ENCODE measurements around the gene ZRANB3. TPM values are rescaled to one million over a fixed set of nuclear protein-coding genes. Genes with fewer than 3 reads are reported as not detected.

Gene ZRANB3
- total RNA-seq, 1 experiment from 2014 or later, result 12.0 TPM

DNA sequence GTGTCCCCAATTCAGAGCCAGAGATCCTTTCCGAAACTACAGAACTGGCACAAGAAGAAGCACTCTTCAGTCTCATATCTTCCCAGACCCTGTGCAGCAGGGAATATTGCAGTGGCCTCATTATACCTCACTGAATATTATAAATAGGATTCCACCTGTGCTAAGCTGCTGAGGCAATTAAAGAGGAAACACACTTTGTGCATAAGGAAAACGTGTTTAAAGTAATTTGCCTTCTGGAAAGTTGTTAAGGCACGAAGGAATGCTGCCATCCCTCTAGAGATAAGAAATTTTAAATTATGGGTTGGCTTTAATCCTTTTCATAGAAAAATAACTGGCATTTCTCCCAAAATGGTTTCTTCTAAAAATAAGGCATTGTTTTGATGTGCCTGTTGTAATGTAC is 245.6 kb downstream of the ZRANB3 start:
- H3K9ac ChIP-seq (ENCODE audit: low read length), result no peak overlapping the region
- no peaks in the 10 kb centered on the region for H3K9me2 ChIP-seq (ENCODE audit: insufficient read depth)
- H3K9me3 ChIP-seq (ENCODE audit: control insufficient read depth in 1 of 2, insufficient read depth in 1 of 2, low read depth in 1 of 2, low read length in 2 of 2), result no peaks in the 10 kb centered on the region
- H3K27me3 ChIP-seq (ENCODE audit: insufficient read depth, low read length), result no peaks in the 10 kb centered on the region
- H3K36me3 ChIP-seq (ENCODE audit: control insufficient read depth in 1 of 2, insufficient read depth in 2 of 2, low read length in 2 of 2), result no peaks in the 10 kb centered on the region
- BruUV-seq (replicated peaks), result no TSS peak
- intact Hi-C loops (cut with micrococcal nuclease), result no loop called here
- ChIA-PET CTCF (no interaction called here), POLR2A (no interaction called here), RAD21 (ENCODE audit: low non-redundant PET in 1 of 2, low total read pairs in 2 of 2, uncharacterized antibody in 2 of 2, unreplicated experiment in 2 of 2) (no interaction called here)
- TF ChIP-seq EZH2 (IDR thresholded peaks at IDR 0.05) (no peak), YY1 (IDR thresholded peaks at IDR 0.05; ENCODE audit: extremely low read depth, insufficient replicate concordance, low read depth, low read length) (no peak), CEBPB (IDR thresholded peaks at IDR 0.05; ENCODE audit: low read depth) (no peak), EZH2phosphoT487 (IDR thresholded peaks at IDR 0.05; ENCODE audit: borderline replicate concordance) (no peak), POLR2AphosphoS5 (IDR thresholded peaks at IDR 0.05; ENCODE audit: low read depth, low read length) (no peak), SRF (IDR thresholded peaks at IDR 0.05; ENCODE audit: low read depth) (no peak), POLR2A (IDR thresholded peaks at IDR 0.05; ENCODE audit: borderline replicate concordance, extremely low read depth, insufficient read depth, insufficient read length) (no peak), ELF1 (IDR thresholded peaks at IDR 0.05; ENCODE audit: borderline replicate concordance, low read depth) (no peak), SIN3A (IDR thresholded peaks at IDR 0.05; ENCODE audit: low read depth) (no peak), ZFX (IDR thresholded peaks at IDR 0.05) (no peak), CBX3 (IDR thresholded peaks at IDR 0.05; ENCODE audit: low read depth) (no peak), FOSL1 (IDR thresholded peaks at IDR 0.05; ENCODE audit: low read depth) (no peak)
- TF ChIP-seq, protein P1, sequence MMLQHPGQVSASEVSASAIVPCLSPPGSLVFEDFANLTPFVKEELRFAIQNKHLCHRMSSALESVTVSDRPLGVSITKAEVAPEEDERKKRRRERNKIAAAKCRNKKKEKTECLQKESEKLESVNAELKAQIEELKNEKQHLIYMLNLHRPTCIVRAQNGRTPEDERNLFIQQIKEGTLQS (IDR thresholded peaks at IDR 0.05), result no peak
- TF ChIP-seq, protein P2, sequence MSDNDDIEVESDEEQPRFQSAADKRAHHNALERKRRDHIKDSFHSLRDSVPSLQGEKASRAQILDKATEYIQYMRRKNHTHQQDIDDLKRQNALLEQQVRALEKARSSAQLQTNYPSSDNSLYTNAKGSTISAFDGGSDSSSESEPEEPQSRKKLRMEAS (IDR thresholded peaks at IDR 0.05), result no peak
- H3K4me3 ChIP-seq (replicated peaks in 1 of 2; ENCODE audit: low read depth in 1 of 2, low read length in 2 of 2), result no peak overlapping the region
- H2AFZ ChIP-seq (ENCODE audit: low read depth, low read length, poor library complexity, severe bottlenecking), result no peak overlapping the region
- H4K20me1 ChIP-seq (ENCODE audit: insufficient read depth), result no peaks in the 10 kb centered on the region
- H3K27ac ChIP-seq (ENCODE audit: low read depth, low read length), result no peak overlapping the region
- H3K4me1 ChIP-seq (ENCODE audit: control insufficient read depth in 1 of 2, insufficient read depth in 2 of 2, low read length in 2 of 2), result no peaks in the 10 kb centered on the region
- H3K79me2 ChIP-seq (ENCODE audit: insufficient read depth, low read length), result no peaks in the 10 kb centered on the region
- no peak overlapping the region for H3K4me2 ChIP-seq (ENCODE audit: low read length)
- ATAC-seq, result no peak
- DNase-seq (ENCODE audit: low read depth, low spot score), result no peak

DNA sequence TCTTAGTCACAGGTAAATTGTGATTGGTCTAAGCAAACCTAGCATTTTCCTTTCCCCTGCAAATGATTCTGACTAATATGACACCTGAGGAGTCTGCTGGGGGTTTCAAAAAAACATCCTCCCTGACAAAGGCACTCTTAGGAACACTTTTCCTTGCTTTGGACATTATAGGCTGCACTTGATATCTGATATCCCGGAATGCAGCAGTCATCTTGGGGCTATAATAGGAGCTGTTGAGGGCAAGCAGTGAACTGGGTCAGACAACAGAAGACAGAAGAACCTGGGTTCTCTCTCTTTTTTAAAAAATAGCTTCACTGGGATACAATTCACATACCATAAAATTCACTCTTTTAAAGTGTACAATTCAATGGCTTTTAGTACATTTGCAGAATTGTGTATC is 249.6 kb downstream of the ZRANB3 start:
- Histone ChIP-seq H3K4me2 (ENCODE audit: low read length) (no peak overlapping the region), H4K20me1 (ENCODE audit: insufficient read depth) (no peaks in the 10 kb centered on the region), H3K9me3 (ENCODE audit: control insufficient read depth in 1 of 2, insufficient read depth in 1 of 2, low read depth in 1 of 2, low read length in 2 of 2) (no peaks in the 10 kb centered on the region), H3K36me3 (ENCODE audit: control insufficient read depth in 1 of 2, insufficient read depth in 2 of 2, low read length in 2 of 2) (no peaks in the 10 kb centered on the region), H3K79me2 (ENCODE audit: insufficient read depth, low read length) (no peaks in the 10 kb centered on the region), H3K9me2 (ENCODE audit: insufficient read depth) (no peaks in the 10 kb centered on the region), H3K27me3 (ENCODE audit: insufficient read depth, low read length) (no peaks in the 10 kb centered on the region), H3K9ac (ENCODE audit: low read length) (no peak overlapping the region), H3K4me1 (ENCODE audit: control insufficient read depth in 1 of 2, insufficient read depth in 2 of 2, low read length in 2 of 2) (no peaks in the 10 kb centered on the region), H2AFZ (ENCODE audit: low read depth, low read length, poor library complexity, severe bottlenecking) (no peak overlapping the region), H3K27ac (ENCODE audit: low read depth, low read length) (no peak overlapping the region), H3K4me3 (replicated peaks in 1 of 2; ENCODE audit: low read depth in 1 of 2, low read length in 2 of 2) (no peak overlapping the region)
- BruUV-seq (replicated peaks), result no TSS peak
- no peak for DNase-seq (ENCODE audit: low read depth, low spot score)
- CTCF ChIA-PET, result no interaction called here
- intact Hi-C loops (cut with micrococcal nuclease), result no loop called here
- TF ChIP-seq POLR2AphosphoS5 (IDR thresholded peaks at IDR 0.05; ENCODE audit: low read depth, low read length) (no peak), SRF (IDR thresholded peaks at IDR 0.05; ENCODE audit: low read depth) (no peak), EZH2 (IDR thresholded peaks at IDR 0.05) (no peak), CEBPB (IDR thresholded peaks at IDR 0.05; ENCODE audit: low read depth) (no peak), SIN3A (IDR thresholded peaks at IDR 0.05; ENCODE audit: low read depth) (no peak), EZH2phosphoT487 (IDR thresholded peaks at IDR 0.05; ENCODE audit: borderline replicate concordance) (no peak), ELF1 (IDR thresholded peaks at IDR 0.05; ENCODE audit: borderline replicate concordance, low read depth) (no peak)
- TF ChIP-seq, protein P1 (IDR thresholded peaks at IDR 0.05), result no peak
- TF ChIP-seq, protein P3, sequence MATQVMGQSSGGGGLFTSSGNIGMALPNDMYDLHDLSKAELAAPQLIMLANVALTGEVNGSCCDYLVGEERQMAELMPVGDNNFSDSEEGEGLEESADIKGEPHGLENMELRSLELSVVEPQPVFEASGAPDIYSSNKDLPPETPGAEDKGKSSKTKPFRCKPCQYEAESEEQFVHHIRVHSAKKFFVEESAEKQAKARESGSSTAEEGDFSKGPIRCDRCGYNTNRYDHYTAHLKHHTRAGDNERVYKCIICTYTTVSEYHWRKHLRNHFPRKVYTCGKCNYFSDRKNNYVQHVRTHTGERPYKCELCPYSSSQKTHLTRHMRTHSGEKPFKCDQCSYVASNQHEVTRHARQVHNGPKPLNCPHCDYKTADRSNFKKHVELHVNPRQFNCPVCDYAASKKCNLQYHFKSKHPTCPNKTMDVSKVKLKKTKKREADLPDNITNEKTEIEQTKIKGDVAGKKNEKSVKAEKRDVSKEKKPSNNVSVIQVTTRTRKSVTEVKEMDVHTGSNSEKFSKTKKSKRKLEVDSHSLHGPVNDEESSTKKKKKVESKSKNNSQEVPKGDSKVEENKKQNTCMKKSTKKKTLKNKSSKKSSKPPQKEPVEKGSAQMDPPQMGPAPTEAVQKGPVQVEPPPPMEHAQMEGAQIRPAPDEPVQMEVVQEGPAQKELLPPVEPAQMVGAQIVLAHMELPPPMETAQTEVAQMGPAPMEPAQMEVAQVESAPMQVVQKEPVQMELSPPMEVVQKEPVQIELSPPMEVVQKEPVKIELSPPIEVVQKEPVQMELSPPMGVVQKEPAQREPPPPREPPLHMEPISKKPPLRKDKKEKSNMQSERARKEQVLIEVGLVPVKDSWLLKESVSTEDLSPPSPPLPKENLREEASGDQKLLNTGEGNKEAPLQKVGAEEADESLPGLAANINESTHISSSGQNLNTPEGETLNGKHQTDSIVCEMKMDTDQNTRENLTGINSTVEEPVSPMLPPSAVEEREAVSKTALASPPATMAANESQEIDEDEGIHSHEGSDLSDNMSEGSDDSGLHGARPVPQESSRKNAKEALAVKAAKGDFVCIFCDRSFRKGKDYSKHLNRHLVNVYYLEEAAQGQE (IDR thresholded peaks at IDR 0.05; ENCODE audit: low read depth), result no peak
- POLR2A ChIA-PET, result no interaction called here
- no peak for ATAC-seq
- RAD21 ChIA-PET (ENCODE audit: low non-redundant PET in 1 of 2, low total read pairs in 2 of 2, uncharacterized antibody in 2 of 2, unreplicated experiment in 2 of 2), result no interaction called here

All from HCT116 (cell line).